ENCODE results near the gene XRCC5. TPM values are rescaled to one million over a fixed set of nuclear protein-coding genes. Genes with fewer than 3 reads are reported as not detected.

XRCC5 gene
- total and polyA plus RNA-seq, 2 of the 8 experiments (the other 6 are each of a cell fraction or from before 2014, with no cell fraction given): 308 to 644 TPM

DNA sequence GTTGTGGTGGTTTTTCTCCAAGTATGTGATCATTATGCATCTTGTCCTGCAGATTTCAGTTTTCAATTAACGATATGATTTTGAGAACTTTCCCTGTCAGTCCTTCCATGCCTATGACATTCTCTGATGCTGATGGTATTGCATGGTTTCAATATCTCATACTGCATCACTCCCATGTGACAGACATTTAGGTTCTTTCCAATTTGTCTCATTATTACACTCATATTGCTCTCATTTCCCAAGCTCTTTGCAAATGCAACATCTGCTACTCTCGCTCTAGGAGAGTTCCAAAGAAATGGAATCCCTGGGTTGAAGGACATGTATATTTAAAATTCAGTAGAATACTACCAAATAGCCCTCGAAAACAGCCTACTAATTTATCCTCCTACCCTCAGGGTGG lies 137.6 kb downstream of the XRCC5 start (continued):
- TF ChIP-seq, protein P1, sequence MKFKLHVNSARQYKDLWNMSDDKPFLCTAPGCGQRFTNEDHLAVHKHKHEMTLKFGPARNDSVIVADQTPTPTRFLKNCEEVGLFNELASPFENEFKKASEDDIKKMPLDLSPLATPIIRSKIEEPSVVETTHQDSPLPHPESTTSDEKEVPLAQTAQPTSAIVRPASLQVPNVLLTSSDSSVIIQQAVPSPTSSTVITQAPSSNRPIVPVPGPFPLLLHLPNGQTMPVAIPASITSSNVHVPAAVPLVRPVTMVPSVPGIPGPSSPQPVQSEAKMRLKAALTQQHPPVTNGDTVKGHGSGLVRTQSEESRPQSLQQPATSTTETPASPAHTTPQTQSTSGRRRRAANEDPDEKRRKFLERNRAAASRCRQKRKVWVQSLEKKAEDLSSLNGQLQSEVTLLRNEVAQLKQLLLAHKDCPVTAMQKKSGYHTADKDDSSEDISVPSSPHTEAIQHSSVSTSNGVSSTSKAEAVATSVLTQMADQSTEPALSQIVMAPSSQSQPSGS (IDR thresholded peaks at IDR 0.05; ENCODE audit: low read length): no peak
- TF ChIP-seq RFX5 (IDR thresholded peaks at IDR 0.05; ENCODE audit: borderline replicate concordance, low read depth, low read length) (no peak), RXRA (IDR thresholded peaks at IDR 0.05; ENCODE audit: insufficient read depth, low read depth, low read length) (no peak), NANOG (IDR thresholded peaks at IDR 0.05; ENCODE audit: insufficient read depth, low read depth, low read length, poor library complexity, severe bottlenecking) (no peak), SAP30 (IDR thresholded peaks at IDR 0.05; ENCODE audit: insufficient read depth, insufficient replicate concordance, low read length) (no peak)

Other genes with a start within 250 kb of the XRCC5 start
- gene MREG, start 95.8 kb upstream of the XRCC5 start, total RNA-seq (2021; fragmentation: NEBNext Ultra II Directional; extraction: Animal tissue kit (Norgen Biotek cat#: 25700)): 28.4 and 31.9 TPM in 2 replicates
- gene MREG, start 95.8 kb upstream of the XRCC5 start, polyA plus RNA-seq (2011; rRNA removed): 5.7 and 7.5 TPM in 2 replicates
- gene PECR, start 27.5 kb upstream of the XRCC5 start, total RNA-seq (2021; fragmentation: NEBNext Ultra II Directional; extraction: Animal tissue kit (Norgen Biotek cat#: 25700)): 17.5 and 19.2 TPM in 2 replicates
- gene PECR, start 27.5 kb upstream of the XRCC5 start, polyA plus RNA-seq (2011; rRNA removed): 15.3 and 15.9 TPM in 2 replicates
- gene TMEM169, start 27.4 kb upstream of the XRCC5 start, total RNA-seq (2021; fragmentation: NEBNext Ultra II Directional; extraction: Animal tissue kit (Norgen Biotek cat#: 25700)): 2.4 and 2.5 TPM in 2 replicates
- 0.41 and 0.75 TPM in 2 replicates for gene TMEM169, start 27.4 kb upstream of the XRCC5 start, polyA plus RNA-seq (2011; rRNA removed)

Measured in H1 (cell line).